Activated CD8-positive, alpha-beta memory T cell treated with anti-CD3 and anti-CD28 coated beads, Interleukin-2, amount 50 U/mL, for 24 hours (primary cell): Measurements from ENCODE around the gene TMEM14A.
"Not testable (repeated sequence)": the region's sequence is repeated elsewhere in the genome, so short reads cannot be mapped to it uniquely, and the experiment has no call there.

Experiments used
- DNase-seq: peaks from one replicate; pipeline ENCODE4 v3.0.0-alpha.2; 2020; ENCODE audit errors: extremely low read depth

TMEM14A gene

GRCh38 chr6:52657870-52658269 is 13.0 kb upstream of the TMEM14A start:
- DNase-seq, result no peak

GRCh38 chr6:52661551-52661950 is 9.4 kb upstream of the TMEM14A start:
- no peak for DNase-seq

- DNase-seq, result no peak
Measured at GRCh38 chr6:52662031-52662430, 8.9 kb upstream of the TMEM14A start.

GRCh38 chr6:52663120-52663935 is 7.6 kb upstream of the TMEM14A start:
- no peak for DNase-seq

GRCh38 chr6:52663936-52664185 is 7.1 kb upstream of the TMEM14A start:
- DNase-seq, result no peak

GRCh38 chr6:52664186-52664990 is 6.5 kb upstream of the TMEM14A start:
- peak; percentile 40 for DNase-seq

- DNase-seq, result no peak
Measured at GRCh38 chr6:52664991-52665686, 5.8 kb upstream of the TMEM14A start.

- DNase-seq, result no peak
Measured at GRCh38 chr6:52666071-52666470, 4.8 kb upstream of the TMEM14A start.

GRCh38 chr6:52666523-52666922 is 4.4 kb upstream of the TMEM14A start:
- DNase-seq, result no peak

GRCh38 chr6:52667572-52667971 is 3.3 kb upstream of the TMEM14A start:
- DNase-seq, result no peak

GRCh38 chr6:52671676-52672075 is 763 bp downstream of the TMEM14A start:
- DNase-seq, result no peak

- DNase-seq, result no peak
Measured at GRCh38 chr6:52672412-52673025, 1.6 kb downstream of the TMEM14A start.

GRCh38 chr6:52674666-52675065 is 3.8 kb downstream of the TMEM14A start:
- no peak for DNase-seq

- DNase-seq, result no peak
Measured at GRCh38 chr6:52675372-52675771, 4.5 kb downstream of the TMEM14A start.

GRCh38 chr6:52676631-52677030 is 5.7 kb downstream of the TMEM14A start:
- not testable (repeated sequence) for DNase-seq

- no peak for DNase-seq
Measured at GRCh38 chr6:52681416-52681815, 10.5 kb downstream of the TMEM14A start.

GRCh38 chr6:52686878-52687699 is 16.2 kb downstream of the TMEM14A start:
- no peak for DNase-seq

- no peak for DNase-seq
Measured at GRCh38 chr6:52689857-52690256, 18.9 kb downstream of the TMEM14A start.

- DNase-seq, result no peak
Measured at GRCh38 chr6:52691718-52692117, 20.8 kb downstream of the TMEM14A start.

GRCh38 chr6:52693773-52694172 is 22.9 kb downstream of the TMEM14A start:
- DNase-seq, result no peak

- no peak for DNase-seq
Measured at GRCh38 chr6:52694404-52694803, 23.5 kb downstream of the TMEM14A start.
